K562 (cell line): Measurements from ENCODE around the gene FGF21. TPM values are rescaled to one million over a fixed set of nuclear protein-coding genes. Genes with fewer than 3 reads are reported as not detected.

Source experiments
- BRF1 ChIP-seq: IDR thresholded peaks from 3 replicates; pipeline ENCODE4 v1.6.1; 2011; ENCODE audit warnings: borderline replicate concordance, mild to moderate bottlenecking; ENCODE audit not compliant: insufficient read length; ENCODE audit errors: extremely low read depth
- CBX3 ChIP-seq, 2 experiments: IDR thresholded peaks; 1 replicate in 1 of 2; 2 replicates in 1 of 2; pipeline ENCODE4 v1.6.1; 2012; ENCODE audit warnings: inconsistent platforms in 2 of 2, low read length in 2 of 2, borderline replicate concordance in 1 of 2, control low read depth in 1 of 2
- NR2C2 ChIP-seq, 2 experiments: fragments of 200-800 bp in 1 of 2; sonication (Bioruptor generic) in 1 of 2; sonication (generic) in 1 of 2; formaldehyde crosslinking in 1 of 2; IDR thresholded peaks; 2 replicates each; pipeline versions ENCODE4 v1.6.1 to v1.8.0; 2016 to 2022; ENCODE audit warnings: mild to moderate bottlenecking in 1 of 2, missing compliant biosample characterization in 1 of 2, missing genetic modification characterization in 1 of 2, missing genetic modification reagents in 1 of 2
- PTTG1 ChIP-seq: fragments of 450-650 bp; IDR thresholded peaks from 2 replicates; pipeline ENCODE4 v1.6.1; 2016; ENCODE audit warnings: low read depth, mild to moderate bottlenecking, missing genetic modification characterization, missing compliant biosample characterization
- polyA plus RNA-seq, 8 experiments: library from polyadenylated mRNA; depleted of rRNA in 4 of 8; stranded (reverse) in 5 of 8; unstranded in 3 of 8; fragments of >200 nt; fragmentation: Nextera tagmentation in 2 of 8; fragmentation: Illumina TruSeq in 1 of 8; extraction: Ambion mirVana in 2 of 8; extraction: Trizol in 1 of 8; gene quantifications; 2 replicates each; pipeline versions ENCODE4 v1.2.1 to v1.2.3, GENCODE V29; 2011 to 2014; ENCODE audit warnings: inconsistent platforms in 1 of 8, missing spikeins in 1 of 8
- total RNA-seq, 7 experiments: library from RNA; depleted of rRNA in 6 of 7; stranded (reverse); fragments of >200 nt in 6 of 7; fragmentation: Illumina TruSeq in 2 of 7; extraction: Trizol in 2 of 7; gene quantifications; 2 replicates each; pipeline versions ENCODE4 v1.2.1 to v1.2.3, GENCODE V29; 2011 to 2021; ENCODE audit warnings: low replicate concordance in 1 of 7
- TF ChIP-seq, protein P1 (sequence below): sonication (generic); formaldehyde crosslinking; IDR thresholded peaks from 2 replicates; pipeline ENCODE4 v1.8.1; 2023; ENCODE audit warnings: mild to moderate bottlenecking, missing genetic modification reagents
- TF ChIP-seq, protein P2 (sequence below): conservative IDR thresholded peaks from 2 replicates; pipeline ENCODE4 v1.6.1; 2011; ENCODE audit warnings: low read depth, mild to moderate bottlenecking, low read length; ENCODE audit not compliant: control insufficient read depth

The FGF21 gene
- total and polyA plus RNA-seq, 9 of the 15 experiments (the other 6 are each of a cell fraction or from before 2014, with no cell fraction given) = 0.04 to 0.77 (median 0.09) TPM; not detected in 6

DNA sequence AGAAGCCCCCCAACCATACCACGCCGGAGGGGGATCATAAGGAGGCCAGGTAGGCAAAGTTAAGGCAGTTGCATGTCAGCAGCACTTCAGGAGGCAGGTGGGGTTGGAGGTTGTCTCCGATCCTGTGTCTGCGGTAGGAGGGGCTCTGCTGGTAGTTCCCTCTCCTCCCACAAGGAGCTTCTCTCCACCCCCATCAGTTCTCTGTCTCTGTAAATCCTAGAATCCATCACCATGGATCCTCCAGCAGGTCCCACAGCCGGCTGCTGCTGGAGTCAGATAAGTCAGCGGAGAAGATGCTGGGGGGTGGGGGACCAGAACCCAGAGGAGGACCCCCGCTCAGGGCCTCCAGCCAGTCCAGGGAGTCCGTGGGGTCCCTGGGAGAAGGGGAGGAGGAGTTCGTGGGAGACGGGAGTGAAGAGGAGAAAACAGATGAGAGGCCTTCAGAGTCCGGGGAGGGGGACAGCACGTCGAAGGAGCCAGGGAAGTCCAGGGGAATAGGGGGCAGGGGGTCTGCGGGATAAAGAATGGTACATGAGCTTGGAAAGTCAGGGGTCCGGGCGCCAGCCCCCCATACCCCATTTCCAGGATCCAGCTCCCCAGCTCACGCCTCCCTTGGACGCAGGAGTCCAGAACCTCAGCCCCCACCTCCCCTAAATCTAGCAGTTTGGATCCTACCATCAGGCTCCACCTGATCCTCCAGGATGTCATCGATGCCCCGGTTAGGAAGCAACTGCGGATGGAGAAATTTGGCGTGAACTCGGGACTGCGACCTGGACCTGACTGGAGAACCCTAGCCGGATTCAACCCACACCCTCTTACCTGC lies 42.1 kb upstream of the FGF21 start (continued):
- TF ChIP-seq, protein P1, sequence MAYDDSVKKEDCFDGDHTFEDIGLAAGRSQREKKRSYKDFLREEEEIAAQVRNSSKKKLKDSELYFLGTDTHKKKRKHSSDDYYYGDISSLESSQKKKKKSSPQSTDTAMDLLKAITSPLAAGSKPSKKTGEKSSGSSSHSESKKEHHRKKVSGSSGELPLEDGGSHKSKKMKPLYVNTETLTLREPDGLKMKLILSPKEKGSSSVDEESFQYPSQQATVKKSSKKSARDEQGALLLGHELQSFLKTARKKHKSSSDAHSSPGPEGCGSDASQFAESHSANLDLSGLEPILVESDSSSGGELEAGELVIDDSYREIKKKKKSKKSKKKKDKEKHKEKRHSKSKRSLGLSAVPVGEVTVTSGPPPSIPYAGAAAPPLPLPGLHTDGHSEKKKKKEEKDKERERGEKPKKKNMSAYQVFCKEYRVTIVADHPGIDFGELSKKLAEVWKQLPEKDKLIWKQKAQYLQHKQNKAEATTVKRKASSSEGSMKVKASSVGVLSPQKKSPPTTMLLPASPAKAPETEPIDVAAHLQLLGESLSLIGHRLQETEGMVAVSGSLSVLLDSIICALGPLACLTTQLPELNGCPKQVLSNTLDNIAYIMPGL (CRISPR knock-in tag) = 0 out of 2 replicates have a peak, but pooled peaks have one; percentile 61
- TF ChIP-seq, protein P2, sequence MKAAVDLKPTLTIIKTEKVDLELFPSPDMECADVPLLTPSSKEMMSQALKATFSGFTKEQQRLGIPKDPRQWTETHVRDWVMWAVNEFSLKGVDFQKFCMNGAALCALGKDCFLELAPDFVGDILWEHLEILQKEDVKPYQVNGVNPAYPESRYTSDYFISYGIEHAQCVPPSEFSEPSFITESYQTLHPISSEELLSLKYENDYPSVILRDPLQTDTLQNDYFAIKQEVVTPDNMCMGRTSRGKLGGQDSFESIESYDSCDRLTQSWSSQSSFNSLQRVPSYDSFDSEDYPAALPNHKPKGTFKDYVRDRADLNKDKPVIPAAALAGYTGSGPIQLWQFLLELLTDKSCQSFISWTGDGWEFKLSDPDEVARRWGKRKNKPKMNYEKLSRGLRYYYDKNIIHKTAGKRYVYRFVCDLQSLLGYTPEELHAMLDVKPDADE = 0 out of 2 replicates have a peak, but pooled peaks have one; percentile 11
- TF ChIP-seq PTTG1 (tag) = no peak
- TF ChIP-seq CBX3 (IDR thresholded peaks at IDR 0.05; ENCODE audit: borderline replicate concordance in 1 of 2, low read length in 2 of 2) = no peak
- peak; percentile 9; the same call in 1 of the 2 replicates for TF ChIP-seq NR2C2 (CRISPR knock-in tag; IDR thresholded peaks at IDR 0.05)
- TF ChIP-seq NR2C2 (tag; IDR thresholded peaks at IDR 0.05) = no peak
- TF ChIP-seq BRF1 = no peak
